Left ventricle myocardium inferior (tissue), 1 donor: ENCODE data around the gene HOMER1. TPM values are rescaled to one million over a fixed set of nuclear protein-coding genes. Genes with fewer than 3 reads are reported as not detected.

Experiments
- DNase-seq: peaks from one replicate; pipeline ENCODE4 v3.0.0-alpha.2; 2020
- H3K27ac ChIP-seq: fragments of 200-600 bp; replicated peaks from 2 replicates; pipeline ENCODE4 v1.8.0; 2021
- H3K27me3 ChIP-seq: fragments of 200-600 bp; 2 replicates; pipeline ENCODE4 v1.8.0; 2021; ENCODE audit warnings: low read depth
- H3K36me3 ChIP-seq: fragments of 200-600 bp; 2 replicates; pipeline ENCODE4 v1.8.0; 2021
- H3K4me1 ChIP-seq: fragments of 200-600 bp; 2 replicates; pipeline ENCODE4 v1.8.0; 2021
- H3K4me3 ChIP-seq: fragments of 200-600 bp; 2 replicates; pipeline ENCODE4 v1.8.0; 2021; ENCODE audit warnings: mild to moderate bottlenecking, moderate library complexity
- H3K9me3 ChIP-seq: fragments of 200-600 bp; replicated peaks from 2 replicates; pipeline ENCODE4 v1.8.0; 2021
- CTCF ChIP-seq: fragments of 200-600 bp; IDR thresholded peaks from 2 replicates; pipeline ENCODE4 v1.8.0; 2021; ENCODE audit warnings: antibody characterized with exemption, mild to moderate bottlenecking, borderline replicate concordance
- intact Hi-C: fragments of 100-400 bp; cut with micrococcal nuclease; formaldehyde crosslinking; loops from one replicate; pipeline ENCODE4 v1.11.0; 2022
- total RNA-seq: library from RNA; stranded (reverse); fragmentation: NEBNext Ultra II Directional; extraction: Animal tissue kit (Norgen Biotek cat#: 25700); gene quantifications from one replicate; pipeline ENCODE4 v1.2.1, GENCODE V29; 2021
- donor health status: DM: no; HTN: yes; CAD: no; lungs with severe emphysema.

Gene HOMER1
- total RNA-seq, 1 donor from 2014 or later: 61.9 TPM

GRCh38 chr5:79507251-79508205 is 6.4 kb downstream of the HOMER1 start:
- H3K27me3 ChIP-seq: peaks cover 22% of the 10 kb centered on the region
- H3K9me3 ChIP-seq: no peaks in the 10 kb centered on the region
- H3K4me1 ChIP-seq: peaks cover 17% of the 10 kb centered on the region
- no peak for DNase-seq
- intact Hi-C loops: no loop called here
- no peak for TF ChIP-seq CTCF
- peak overlapping the region; percentile 81 for H3K4me3 ChIP-seq
- no peaks in the 10 kb centered on the region for H3K36me3 ChIP-seq
- H3K27ac ChIP-seq: peak overlapping the region; percentile 96

- Histone ChIP-seq H3K27me3 (no peaks in the 10 kb centered on the region), H3K4me3 (no peak overlapping the region), H3K27ac (no peak overlapping the region), H3K4me1 (peaks cover 22% of the 10 kb centered on the region), H3K9me3 (no peaks in the 10 kb centered on the region), H3K36me3 (no peaks in the 10 kb centered on the region)
- no peak for DNase-seq
- intact Hi-C loops: no loop called here
- TF ChIP-seq CTCF: no peak
These were observed 8.8 kb downstream of the HOMER1 start for GRCh38 chr5:79505138-79505537.

- intact Hi-C loops: no loop called here
- no peak overlapping the region for H3K27ac ChIP-seq
- no peak for DNase-seq
These were observed 10.0 kb downstream of the HOMER1 start for GRCh38 chr5:79503794-79504495.

GRCh38 chr5:79499640-79500273 is 14.2 kb downstream of the HOMER1 start:
- no peaks in the 10 kb centered on the region for H3K27me3 ChIP-seq
- no peak for TF ChIP-seq CTCF
- H3K4me3 ChIP-seq: no peak overlapping the region
- DNase-seq: no peak
- H3K9me3 ChIP-seq: no peaks in the 10 kb centered on the region
- peak overlapping the region; percentile 75 for H3K27ac ChIP-seq
- H3K4me1 ChIP-seq: peaks cover 63% of the 10 kb centered on the region
- intact Hi-C loops: no loop called here
- H3K36me3 ChIP-seq: no peaks in the 10 kb centered on the region

More at GRCh38 chr5:79503794-79504495, 10.0 kb downstream of the HOMER1 start:
- H3K4me1 ChIP-seq: peaks cover 34% of the 10 kb centered on the region
- H3K4me3 ChIP-seq: no peak overlapping the region
- no peaks in the 10 kb centered on the region for H3K36me3 ChIP-seq
- TF ChIP-seq CTCF: no peak
- no peaks in the 10 kb centered on the region for H3K9me3 ChIP-seq
- no peaks in the 10 kb centered on the region for H3K27me3 ChIP-seq

GRCh38 chr5:79495311-79495710 is 18.6 kb downstream of the HOMER1 start:
- Histone ChIP-seq H3K27me3 (no peaks in the 10 kb centered on the region), H3K27ac (peak overlapping the region; percentile 75), H3K4me3 (no peak overlapping the region), H3K36me3 (no peaks in the 10 kb centered on the region), H3K9me3 (no peaks in the 10 kb centered on the region), H3K4me1 (peaks cover 66% of the 10 kb centered on the region)
- intact Hi-C loops: no loop called here
- no peak for DNase-seq
- no peak for TF ChIP-seq CTCF
